Effector CD8-positive, alpha-beta T cell (primary cell): Measurements from ENCODE around the gene SYNCRIP.
A peak's percentile ranks its signal among the peaks of the same experiment; 100 is the strongest.
"Not testable (repeated sequence)": the region's sequence is repeated elsewhere in the genome, so short reads cannot be mapped to it uniquely, and the experiment has no call there.

Experiments used
- DNase-seq: peaks from one replicate; lab custom pipeline; 2025; lab: John Stamatoyannopoulos, UW

SYNCRIP gene

DNA sequence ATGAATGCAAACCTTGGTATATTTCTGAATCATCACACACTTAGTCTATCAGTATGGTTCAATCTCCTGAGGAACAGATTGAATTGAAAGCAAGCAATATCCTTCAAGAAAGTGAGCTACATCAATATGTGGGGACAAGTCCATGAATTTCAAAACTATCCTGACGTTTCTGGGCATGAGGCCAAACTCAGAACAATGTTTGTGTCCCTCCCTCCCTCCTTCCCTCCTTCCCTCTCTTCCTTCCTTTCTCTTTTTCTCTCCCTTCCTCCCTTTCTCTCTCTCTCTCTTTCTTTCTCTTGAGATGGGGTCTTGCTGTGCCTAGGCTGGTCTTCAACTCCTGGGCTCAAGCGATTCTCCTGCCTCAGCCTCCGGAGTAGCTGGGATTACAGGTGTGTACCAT is 27.9 kb upstream of the SYNCRIP start:
- no peak for DNase-seq

DNA sequence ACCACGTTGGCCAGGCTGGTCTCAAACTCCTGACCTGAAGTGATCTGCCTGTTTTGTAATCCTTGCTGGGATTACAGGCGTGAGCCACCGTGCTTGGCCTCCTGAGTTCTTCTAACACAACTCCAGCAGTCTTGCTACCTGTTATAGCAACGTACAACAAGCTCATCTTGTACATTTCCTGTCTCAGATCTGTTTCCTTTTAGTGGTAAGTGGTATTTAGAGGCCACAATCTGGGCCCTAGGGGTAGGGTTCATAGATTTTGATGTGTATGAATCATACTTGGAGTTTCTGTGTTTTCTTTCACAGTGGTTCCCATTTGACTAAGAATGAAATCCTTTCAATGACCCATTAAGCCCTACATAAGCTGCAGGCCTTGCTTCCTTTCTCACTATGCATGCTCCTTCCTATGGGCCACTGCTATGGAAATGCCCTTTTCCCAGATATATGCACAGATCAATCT is 27.1 kb upstream of the SYNCRIP start:
- DNase-seq = no peak

DNA sequence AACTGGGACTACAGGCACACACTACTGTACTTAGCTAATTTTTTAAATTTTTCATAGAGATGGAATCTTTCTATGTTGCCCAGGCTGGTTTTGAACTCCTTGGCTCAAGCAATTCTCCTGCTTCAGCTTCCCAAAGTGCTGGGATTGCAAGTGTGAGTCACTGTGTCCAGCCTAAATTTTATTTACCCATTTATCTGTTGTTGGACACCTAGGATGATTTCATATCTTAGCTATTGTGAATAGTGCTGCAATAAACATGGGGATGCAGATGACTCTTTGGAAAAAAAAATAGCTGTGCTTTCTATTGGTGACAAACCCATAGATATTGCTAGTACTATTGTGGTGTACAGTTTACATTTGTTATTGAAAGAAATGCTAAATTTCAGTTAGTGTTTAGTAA is 19.6 kb upstream of the SYNCRIP start:
- DNase-seq = no peak

DNA sequence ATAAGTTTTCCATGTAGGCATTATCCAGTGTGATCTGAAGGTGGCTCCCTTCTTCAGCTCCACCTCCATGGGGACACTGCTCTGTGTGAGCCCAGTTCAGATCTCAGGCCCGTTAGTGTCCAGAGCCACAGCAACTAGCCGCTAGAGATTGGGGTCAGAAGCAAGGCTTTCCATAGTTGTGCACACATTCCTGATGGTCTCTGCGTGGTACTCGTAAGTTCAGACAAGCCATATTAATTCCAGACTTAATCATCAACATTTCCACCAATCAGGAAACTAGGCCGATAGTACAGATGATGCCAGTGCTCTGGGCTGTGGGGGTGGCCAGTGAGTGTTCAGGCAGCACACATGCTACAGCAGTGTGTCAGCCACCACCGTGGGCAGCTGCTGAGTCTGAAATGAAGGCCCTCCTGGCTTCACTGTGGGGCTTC is 17.5 kb upstream of the SYNCRIP start:
- DNase-seq = no peak

DNA sequence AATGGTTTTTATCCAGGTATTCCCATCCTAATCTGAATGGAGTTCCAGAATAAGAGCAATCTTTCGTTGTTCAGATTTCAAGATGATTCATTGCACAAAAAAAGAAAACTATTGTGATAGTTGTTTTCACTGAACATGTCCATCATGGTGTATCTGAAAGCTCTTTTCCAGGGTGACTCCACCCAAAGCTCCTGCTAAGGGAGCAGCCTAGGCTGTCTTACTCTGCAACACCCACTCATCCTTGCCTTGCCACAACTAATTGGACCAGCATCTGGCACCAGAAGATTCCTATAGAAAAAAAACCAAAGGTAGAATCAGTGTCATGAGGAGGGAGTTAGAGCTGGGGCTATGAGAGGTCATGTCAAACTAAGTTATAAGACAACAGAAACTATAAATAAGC is 7.9 kb upstream of the SYNCRIP start:
- no peak for DNase-seq

DNA sequence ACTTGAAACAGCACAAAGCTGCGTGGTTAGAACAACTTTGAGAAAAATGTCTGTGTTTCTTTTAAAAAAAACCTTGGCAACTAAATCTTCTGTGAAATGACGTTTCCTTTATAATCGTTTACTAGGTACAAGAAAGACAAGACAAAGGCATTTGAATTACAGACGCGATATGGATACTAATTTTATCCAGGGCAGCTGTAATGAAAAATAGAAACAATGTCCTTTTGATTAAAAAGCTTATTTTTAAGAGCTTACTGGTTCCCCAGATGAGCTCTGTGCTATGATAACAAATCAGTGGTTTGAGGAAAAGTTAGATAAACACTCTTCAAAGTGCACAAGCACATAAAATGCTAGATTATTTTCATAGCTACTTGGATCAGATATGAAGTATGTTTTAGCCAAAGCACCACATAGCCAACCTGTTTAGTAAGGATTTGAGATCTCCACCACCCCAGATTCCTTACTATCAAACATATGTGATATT is 1.6 kb upstream of the SYNCRIP start:
- no peak for DNase-seq

DNA sequence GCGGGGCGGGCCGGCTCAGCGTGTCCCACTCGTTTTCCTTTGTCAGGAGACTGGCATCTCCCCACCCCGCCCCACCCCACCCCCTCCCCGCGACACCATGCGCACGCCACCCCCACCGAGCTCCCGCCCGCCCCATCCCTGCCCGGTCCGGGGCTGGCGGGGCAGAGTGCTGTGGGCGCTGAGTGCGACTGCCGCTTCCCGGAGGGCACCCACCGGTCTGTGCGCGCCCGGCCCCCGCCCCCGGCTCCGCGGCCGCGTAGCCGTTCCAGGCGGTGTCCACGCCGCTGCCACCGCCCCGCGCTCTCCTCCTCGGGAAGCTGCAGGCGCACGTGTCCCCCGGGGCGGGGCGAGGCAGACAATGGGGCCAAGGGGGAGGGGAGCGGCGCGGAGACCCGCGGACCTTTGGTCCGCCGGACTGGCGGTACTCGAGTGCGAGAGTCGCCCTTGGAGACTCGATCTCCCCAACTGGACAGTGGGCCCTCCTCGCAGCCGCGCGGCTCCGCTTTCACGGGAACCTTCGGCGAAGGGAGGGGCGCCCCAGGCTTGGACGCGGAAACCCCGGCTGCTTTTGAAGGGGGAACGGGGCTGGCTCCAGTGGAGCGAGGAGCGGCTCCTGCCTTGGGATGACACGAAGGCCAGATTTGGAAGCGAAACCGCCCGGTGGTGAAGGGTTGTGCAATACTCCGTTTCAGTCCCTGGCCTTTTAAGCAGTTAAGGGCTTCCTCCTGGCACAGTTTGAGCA is 1.0 kb upstream of the SYNCRIP start:
- DNase-seq = peak; percentile 66

DNA sequence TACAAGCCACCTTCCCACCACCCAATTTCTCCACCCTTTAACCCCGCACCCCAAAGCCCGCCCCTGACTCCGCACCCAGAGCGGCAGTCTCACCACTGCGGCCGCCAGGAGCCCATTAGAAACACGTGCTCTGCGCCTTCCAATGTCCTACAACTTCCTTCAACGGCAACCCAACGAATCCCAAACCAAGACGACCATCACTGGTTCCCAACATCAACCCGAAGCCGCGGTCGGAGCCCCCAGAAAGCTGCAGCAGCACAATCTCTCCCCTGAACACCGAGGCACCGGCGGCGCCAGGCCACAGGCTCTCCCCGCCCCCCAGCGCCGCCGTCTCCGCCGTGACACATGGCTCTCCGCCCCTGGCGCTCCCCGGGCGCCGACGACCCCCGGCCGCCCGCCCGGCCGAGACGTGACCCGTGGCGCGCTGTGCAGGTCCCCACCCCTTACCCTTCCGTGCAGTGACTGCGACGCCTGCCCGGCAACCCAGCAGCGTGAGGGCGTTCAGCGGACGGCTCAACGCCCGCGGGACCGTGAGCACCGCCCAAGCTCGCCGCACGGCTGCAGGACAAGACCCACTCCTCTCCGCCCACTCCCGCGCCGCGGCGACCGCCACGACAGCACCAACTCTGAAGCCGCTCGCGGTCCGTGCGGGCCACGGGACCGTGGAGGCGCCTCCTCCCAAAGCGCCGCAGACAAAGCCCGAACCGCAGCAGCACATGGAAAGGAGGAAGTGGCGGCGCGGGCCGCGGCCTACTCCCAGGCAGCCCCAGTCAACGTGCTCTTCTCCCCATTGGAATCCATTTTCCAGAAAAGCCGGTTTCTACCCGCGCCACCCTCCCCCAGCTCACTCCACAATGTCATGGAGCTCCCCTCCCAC is 551 bp downstream of the SYNCRIP start:
- DNase-seq = peak; percentile 48

DNA sequence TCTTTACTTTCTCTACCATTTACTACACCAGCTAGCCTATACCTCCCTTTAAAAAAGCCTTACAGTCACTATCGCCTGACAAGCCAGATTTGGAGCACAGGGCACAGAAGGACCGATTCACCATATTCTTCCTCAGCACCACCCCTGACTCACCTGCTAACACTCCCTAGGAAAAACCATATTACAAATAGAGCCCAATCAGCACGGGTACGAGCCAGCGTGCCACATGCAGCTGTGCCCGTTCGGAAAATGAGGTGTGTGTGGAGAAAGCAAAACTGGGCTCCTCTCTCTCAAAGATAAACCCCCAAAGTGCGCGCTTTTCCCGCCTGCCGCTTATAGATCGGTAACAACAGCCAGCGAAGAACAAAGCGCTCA is 1.2 kb downstream of the SYNCRIP start:
- no peak for DNase-seq

DNA sequence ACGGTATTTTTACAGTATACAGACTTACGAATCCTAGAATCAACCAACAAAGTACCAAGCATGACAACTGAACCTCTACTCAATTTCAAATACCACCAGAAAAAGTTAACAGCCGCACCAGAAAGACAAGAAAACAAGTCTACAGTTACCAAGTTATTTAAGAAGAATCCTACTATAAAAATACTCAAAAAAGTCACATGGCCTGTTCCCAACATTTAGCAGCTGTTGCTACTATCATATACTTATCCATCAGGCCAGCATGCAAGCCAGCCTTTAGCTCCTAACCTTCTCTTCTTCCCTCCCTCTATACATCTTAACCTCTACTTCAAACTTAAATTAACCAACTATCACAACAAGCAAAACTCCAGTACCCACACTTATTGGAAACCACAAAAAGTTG is 1.9 kb downstream of the SYNCRIP start:
- no peak for DNase-seq

DNA sequence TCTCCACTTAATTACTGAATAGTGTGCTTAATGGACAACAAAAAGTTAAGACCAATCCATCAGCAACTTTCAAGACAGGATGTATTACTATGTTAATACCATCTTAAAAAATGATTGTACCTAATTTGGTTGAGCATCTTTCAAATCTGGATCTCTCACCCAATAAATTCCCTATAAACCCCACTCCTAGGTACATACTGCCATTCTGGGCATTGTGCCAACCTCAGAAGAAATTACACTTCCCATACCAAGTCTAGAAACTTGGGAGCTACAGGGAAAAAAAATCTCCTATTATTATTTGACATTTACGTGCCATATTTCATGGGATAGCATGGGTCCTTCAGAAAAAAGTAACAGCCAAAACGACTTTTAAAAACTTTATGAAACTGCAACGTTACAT is 5.1 kb downstream of the SYNCRIP start:
- DNase-seq = no peak

DNA sequence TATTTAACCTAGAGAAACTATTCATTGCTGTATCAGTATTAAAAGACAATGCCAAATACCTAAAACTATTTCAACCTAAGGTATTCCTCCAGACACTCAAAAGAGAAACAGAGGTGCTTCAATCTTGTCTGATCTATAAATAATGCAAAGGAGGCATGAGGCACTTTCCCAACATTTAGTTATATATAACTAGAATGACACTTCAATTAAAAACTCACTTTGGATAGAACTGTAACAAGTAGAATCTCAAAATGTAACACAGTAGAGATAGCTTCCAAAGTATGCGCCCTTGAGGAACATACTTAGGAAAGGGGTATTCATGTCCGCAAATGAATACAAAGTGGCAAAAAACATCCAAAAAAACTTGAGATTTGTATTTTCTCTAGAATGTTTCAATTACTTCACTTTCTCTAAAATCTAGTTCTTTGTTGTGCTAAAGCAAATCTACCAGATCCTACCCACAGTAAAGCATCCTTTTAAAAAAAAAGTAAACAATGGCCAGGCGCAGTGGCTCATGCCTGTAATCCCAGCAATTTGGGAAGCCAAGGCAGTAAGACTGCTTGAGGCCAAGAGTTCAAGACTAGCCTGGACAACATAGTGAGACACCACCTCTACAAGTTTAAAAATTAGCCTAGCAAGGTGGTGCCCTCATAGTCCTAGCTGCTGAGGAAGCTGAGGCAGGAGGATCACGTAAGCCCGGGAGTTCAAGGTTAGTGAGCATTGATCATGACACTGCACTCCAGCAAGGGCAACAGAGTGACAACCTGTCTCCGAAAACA is 10.3 kb downstream of the SYNCRIP start:
- no peak for DNase-seq

DNA sequence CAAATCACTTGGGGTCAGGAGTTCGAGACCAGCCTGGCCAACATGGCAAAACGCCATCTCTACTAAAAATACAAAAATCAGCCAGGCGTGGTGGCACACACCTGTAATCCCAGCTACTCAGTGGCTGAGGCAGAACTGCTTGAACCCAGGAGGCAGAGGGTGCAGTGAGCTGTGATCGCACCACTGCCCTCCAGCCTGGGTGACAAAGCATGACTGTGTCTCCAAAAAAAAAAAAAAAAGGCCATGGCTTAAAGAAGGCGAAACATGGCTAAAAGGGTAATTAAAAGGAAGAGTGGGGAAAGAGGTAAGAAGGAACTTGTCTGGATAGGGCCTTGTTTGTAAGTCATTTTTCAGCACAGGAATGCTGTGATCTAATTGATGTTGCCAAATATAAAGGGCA is 11.6 kb downstream of the SYNCRIP start:
- DNase-seq = not testable (repeated sequence)

DNA sequence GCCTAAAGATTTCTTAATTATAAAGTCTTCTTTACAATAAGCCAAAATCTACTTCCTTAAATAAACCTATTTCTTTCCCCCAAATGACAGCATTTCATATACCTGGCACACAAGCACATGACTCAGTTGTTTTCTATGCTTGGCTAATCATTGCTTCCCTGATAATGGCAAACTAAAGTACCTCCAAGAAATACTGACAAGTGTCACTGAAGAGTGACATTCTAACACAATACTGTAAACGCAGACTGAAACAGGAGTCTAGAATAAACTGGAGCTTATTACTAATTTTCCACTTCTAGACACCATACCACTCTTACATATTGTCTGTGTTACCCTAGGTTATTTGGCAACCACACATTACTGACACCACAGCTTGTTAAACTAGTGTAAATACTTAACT is 14.3 kb downstream of the SYNCRIP start:
- no peak for DNase-seq

DNA sequence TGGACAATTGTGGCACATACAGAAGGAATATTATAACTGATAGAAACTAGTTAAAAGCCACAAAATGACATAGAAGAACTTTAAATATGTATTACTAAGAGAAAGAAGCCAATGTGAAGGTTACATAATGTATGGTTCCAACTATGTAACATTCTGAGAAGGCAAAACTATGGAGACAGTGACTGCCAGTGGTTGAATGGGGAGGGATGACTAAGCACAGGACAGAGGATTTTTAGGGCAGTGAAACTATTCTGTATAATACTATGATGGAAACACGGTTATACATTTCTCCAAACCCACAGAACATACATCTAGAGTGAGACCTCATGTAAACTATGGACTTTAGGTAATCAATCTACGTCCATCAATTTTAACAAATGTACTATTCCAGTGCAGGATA is 22.4 kb downstream of the SYNCRIP start:
- DNase-seq = no peak

DNA sequence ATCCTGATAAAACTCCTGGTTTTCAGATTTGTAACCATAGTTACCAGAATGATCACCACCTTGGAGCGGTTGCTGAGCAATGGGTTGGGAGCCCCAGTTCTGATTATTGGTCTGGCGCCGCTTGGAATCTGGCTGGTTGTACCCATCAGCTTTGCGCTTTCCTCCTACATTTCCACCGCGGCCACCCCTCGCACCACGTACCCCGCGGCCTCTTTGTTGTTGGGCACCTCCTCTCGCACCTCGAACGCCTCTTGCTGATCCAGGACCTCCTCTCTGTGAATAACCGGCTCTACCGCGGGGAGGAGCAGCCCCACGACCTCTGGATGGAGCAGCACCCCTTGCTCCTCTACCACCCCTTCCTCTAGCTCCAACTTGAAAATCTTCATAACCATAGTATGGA is 27.9 kb downstream of the SYNCRIP start:
- no peak for DNase-seq

DNA sequence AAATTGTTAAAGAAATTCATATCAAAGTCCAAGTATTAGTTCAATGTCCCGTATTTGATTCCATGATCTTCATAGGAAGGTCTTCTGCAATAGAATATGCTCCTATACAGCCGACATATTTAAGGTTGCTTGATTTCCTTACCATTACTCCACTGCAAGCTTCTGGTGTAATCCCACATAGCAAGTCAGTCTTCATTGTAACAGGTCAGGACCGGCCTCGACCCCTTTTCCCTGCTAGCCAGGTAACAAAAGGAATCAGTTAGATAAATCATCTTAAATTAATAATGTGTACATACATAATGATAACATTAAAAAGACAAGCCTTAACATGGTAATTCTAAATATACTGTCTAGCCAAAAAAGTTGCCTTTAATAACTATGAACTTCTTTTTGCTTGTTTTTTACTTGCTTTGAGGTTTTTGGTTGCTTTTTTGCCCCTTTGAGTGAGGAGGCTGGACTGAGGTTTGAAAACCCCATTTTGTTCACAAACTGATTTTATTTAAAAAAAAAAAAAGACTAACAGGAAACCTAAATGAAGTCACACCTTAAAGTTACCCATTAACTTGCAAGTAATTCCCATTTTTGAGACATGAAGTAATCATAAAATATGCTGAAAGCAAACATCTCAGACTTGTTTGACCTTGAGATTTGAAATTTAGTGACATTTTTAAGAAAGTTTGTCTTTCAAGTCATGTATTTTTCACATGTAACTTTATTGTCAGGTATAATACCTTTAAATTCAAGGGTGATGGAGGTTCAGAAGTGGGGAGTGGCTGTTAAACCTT is 29.8 kb downstream of the SYNCRIP start:
- DNase-seq = no peak

DNA sequence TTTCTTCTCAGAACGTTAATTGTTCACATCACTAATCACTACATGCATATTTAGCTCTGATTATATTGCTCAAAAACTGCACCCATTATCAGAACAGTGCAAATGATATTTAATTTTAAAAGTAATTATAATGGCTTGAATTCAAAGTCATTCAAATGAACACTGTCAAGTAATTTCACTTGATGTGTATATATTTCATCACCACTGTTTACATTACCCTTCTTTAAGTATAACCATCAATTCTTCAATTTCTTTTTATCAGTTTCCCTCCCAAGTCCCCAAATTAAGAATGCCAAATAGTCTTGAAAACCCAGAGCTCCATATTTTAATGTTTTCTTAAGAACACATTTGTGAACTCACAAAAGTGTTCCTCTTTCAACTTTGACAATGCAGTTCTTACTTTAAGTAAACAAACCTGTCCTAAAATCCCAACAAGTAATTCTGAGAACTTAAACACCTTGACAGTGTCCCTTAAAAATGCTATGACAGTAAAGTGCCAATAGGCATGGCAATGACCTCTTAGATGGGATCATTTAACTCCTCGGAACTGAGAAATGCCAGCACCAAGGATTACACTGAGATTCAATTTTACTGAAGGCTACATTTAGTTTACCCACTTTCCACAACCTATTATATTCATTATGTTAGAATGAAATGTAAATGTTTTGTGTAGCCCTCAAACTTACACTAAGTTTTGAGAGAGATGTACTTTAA is 32.3 kb downstream of the SYNCRIP start:
- DNase-seq = no peak

DNA sequence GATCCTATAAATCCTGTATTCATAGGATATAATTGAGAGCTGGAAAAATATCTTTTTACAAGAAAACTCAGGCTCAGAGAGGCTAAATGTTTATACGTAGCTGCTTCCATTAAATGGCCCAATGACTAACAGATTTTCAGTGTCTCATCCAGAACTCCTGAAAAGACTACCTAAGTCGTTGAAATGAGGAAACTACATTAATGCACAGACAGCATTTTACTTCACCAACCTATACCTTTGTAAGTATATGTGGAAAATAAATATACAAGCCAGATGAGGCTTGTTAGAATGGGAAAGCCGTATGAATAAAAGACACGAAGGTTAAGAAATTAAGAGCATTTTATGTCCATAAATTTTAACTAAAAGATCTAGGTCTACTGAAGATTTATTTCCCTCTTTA is 40.6 kb downstream of the SYNCRIP start:
- DNase-seq = no peak

DNA sequence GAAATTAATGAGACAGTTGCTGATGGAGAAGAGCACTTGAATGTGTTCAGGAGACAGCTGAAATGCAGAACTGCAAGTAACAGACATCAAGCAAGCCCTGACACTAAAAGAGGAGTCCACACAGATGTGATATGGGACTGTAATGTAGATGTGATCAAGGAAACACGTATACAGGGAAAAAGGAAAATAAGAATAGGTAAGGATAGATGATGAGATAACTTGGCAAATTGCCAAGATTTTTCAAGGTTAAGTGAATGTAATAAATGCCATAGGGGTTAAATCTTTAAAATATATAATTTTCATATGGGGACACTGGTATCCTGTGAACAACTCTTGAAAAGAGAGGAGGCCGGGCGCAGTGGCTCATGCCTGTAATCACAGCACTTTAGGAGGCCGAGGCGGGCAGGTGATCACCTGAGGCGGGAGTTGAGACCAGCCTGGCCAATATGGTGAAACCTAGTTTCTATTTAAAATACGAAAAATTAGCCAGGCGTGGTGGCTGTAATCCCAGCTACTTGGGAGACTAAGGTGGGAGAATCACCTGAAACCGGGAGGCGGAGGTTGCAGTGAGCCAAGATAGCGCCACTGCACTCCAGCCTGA is 41.9 kb downstream of the SYNCRIP start:
- no peak for DNase-seq
